A549 (cell line): ENCODE measurements around the gene SETBP1. TPM values are rescaled to one million over a fixed set of nuclear protein-coding genes. Genes with fewer than 3 reads are reported as not detected.

Source experiments
- ATAC-seq, 2 experiments: fragments of 200-7000 bp in 1 of 2; fragments of >200 bp in 1 of 2; cut with Nextera tagmentation in 1 of 2; cut with Tn5 transposase in 1 of 2; 3 replicates each; pipeline versions ENCODE4 v1.8.0 to v1.9.1; 2018 to 2020; ENCODE audit warnings: mild to moderate bottlenecking in 1 of 2, moderate library complexity in 1 of 2
- CTCF ChIA-PET: fragments of 300-600 bp; sonication (Branson Sonifier 250); formaldehyde crosslinking; extraction: SDS; loops from one replicate; lab custom pipeline; 2021; ENCODE audit warnings: antibody characterized with exemption, inconsistent platforms; lab: Yijun Ruan, JAX
- POLR2A ChIA-PET: fragments of 350-600 bp; formaldehyde crosslinking; extraction: SDS; loops from one replicate; lab custom pipeline; 2021; ENCODE audit warnings: antibody characterized with exemption, inconsistent platforms; lab: Yijun Ruan, JAX
- DNase-seq, 2 experiments: peaks; one replicate each; pipeline versions ENCODE4 v3.0.0 to v3.0.0-alpha.2; 2011 to 2016; ENCODE audit warnings: low read depth in 1 of 2, low spot score in 1 of 2
- FAIRE-seq: peaks from 2 replicates; lab custom pipeline; 2011; peaks lifted over from hg19 to GRCh38; lab: Jason Lieb, UNC
- H3K27ac ChIP-seq, 2 experiments: fragments of >200 bp; sonication (Bioruptor Twin); formaldehyde crosslinking; 3 replicates each; pipeline ENCODE4 v1.5.1; 2016 to 2017
- H3K4me1 ChIP-seq: fragments of >200 bp; sonication (Bioruptor Twin); formaldehyde crosslinking; 3 replicates; pipeline ENCODE4 v1.6.1; 2016
- H3K4me2 ChIP-seq: fragments of >200 bp; sonication (Bioruptor Twin); formaldehyde crosslinking; 3 replicates; pipeline ENCODE4 v1.6.1; 2016
- H3K4me3 ChIP-seq: fragments of >200 bp; sonication (Bioruptor Twin); formaldehyde crosslinking; 3 replicates; pipeline ENCODE4 v1.5.1; 2016
- H3K9me3 ChIP-seq: fragments of >200 bp; sonication (Bioruptor Twin); formaldehyde crosslinking; 3 replicates; pipeline ENCODE4 v1.6.1; 2016
- BHLHE40 ChIP-seq: IDR thresholded peaks from 2 replicates; pipeline ENCODE4 v1.6.1; 2012; ENCODE audit warnings: low read depth, low read length, inconsistent platforms
- CBX8 ChIP-seq: fragments of 200-600 bp; sonication (generic); IDR thresholded peaks from 2 replicates; pipeline ENCODE4 v1.6.1; 2016
- CEBPB ChIP-seq, 2 experiments: fragments of >200 bp in 1 of 2; sonication (Bioruptor Twin) in 1 of 2; formaldehyde crosslinking in 1 of 2; IDR thresholded peaks; 2 replicates each; pipeline ENCODE4 v1.6.1; 2012 to 2016
- CHD4 ChIP-seq: fragments of 200-600 bp; sonication (generic); IDR thresholded peaks from 2 replicates; pipeline ENCODE4 v1.6.1; 2016; ENCODE audit warnings: antibody characterized with exemption, mild to moderate bottlenecking, borderline replicate concordance
- EHMT2 ChIP-seq: fragments of 200-600 bp; sonication (generic); IDR thresholded peaks from 2 replicates; pipeline ENCODE4 v1.6.1; 2016; ENCODE audit warnings: antibody characterized with exemption, low read depth, mild to moderate bottlenecking, moderate library complexity
- EP300 ChIP-seq, 2 experiments: fragments of >200 bp; sonication (Bioruptor Twin); formaldehyde crosslinking; IDR thresholded peaks; 2 replicates in 1 of 2; 3 replicates in 1 of 2; pipeline ENCODE4 v1.6.1; 2016 to 2017
- FOSB ChIP-seq: fragments of 250-450 bp; sonication (Bioruptor Pico); IDR thresholded peaks from 2 replicates; pipeline ENCODE4 v1.5.0; 2020; ENCODE audit warnings: mild to moderate bottlenecking, moderate library complexity
- FOXS1 ChIP-seq: fragments of 250-450 bp; sonication (Bioruptor Pico); IDR thresholded peaks from 2 replicates; pipeline ENCODE4 v1.5.0; 2020; ENCODE audit warnings: mild to moderate bottlenecking, moderate library complexity
- GATA3 ChIP-seq: IDR thresholded peaks from 2 replicates; pipeline ENCODE4 v1.6.1; 2012; ENCODE audit warnings: borderline replicate concordance
- HDAC2 ChIP-seq: fragments of 200-600 bp; sonication (generic); IDR thresholded peaks from 2 replicates; pipeline ENCODE4 v1.6.1; 2016
- HOXB5 ChIP-seq: fragments of 250-450 bp; sonication (Bioruptor Pico); IDR thresholded peaks from 2 replicates; pipeline ENCODE4 v1.5.0; 2020; ENCODE audit warnings: mild to moderate bottlenecking, moderate library complexity
- MAFK ChIP-seq: fragments of 450-650 bp; IDR thresholded peaks from 2 replicates; pipeline ENCODE4 v1.6.1; 2014; ENCODE audit not compliant: partially characterized antibody
- MAX ChIP-seq: IDR thresholded peaks from 2 replicates; pipeline ENCODE4 v1.6.1; 2012
- MYC ChIP-seq: IDR thresholded peaks from 2 replicates; pipeline ENCODE4 v1.6.1; 2012; ENCODE audit warnings: mild to moderate bottlenecking, inconsistent platforms, low read length, improper control_type of control experiment, borderline replicate concordance
- NFE2L2 ChIP-seq: fragments of 150-350 bp; conservative IDR thresholded peaks from 2 replicates; pipeline ENCODE4 v1.6.1; 2014; ENCODE audit warnings: low read length
- NPAS2 ChIP-seq: fragments of 250-450 bp; sonication (Bioruptor Pico); IDR thresholded peaks from 2 replicates; pipeline ENCODE4 v1.8.0; 2022; ENCODE audit warnings: mild to moderate bottlenecking, moderate library complexity, borderline replicate concordance
- PHF8 ChIP-seq: fragments of 200-600 bp; sonication (generic); IDR thresholded peaks from 2 replicates; pipeline ENCODE4 v1.6.1; 2016; ENCODE audit warnings: low read depth, mild to moderate bottlenecking, antibody characterized with exemption, moderate library complexity, borderline replicate concordance
- RARB ChIP-seq: fragments of 250-450 bp; sonication (Bioruptor Pico); IDR thresholded peaks from 2 replicates; pipeline ENCODE4 v1.8.0; 2021; ENCODE audit warnings: mild to moderate bottlenecking, moderate library complexity
- RNF2 ChIP-seq: fragments of 200-600 bp; sonication (generic); IDR thresholded peaks from 2 replicates; pipeline ENCODE4 v1.6.1; 2016; ENCODE audit warnings: low read depth, mild to moderate bottlenecking, antibody characterized with exemption, moderate library complexity, borderline replicate concordance
- SMC3 ChIP-seq: fragments of >200 bp; sonication (Bioruptor Twin); formaldehyde crosslinking; IDR thresholded peaks from 3 replicates; pipeline ENCODE4 v1.6.1; 2018; ENCODE audit warnings: inconsistent platforms
- TFCP2L1 ChIP-seq: fragments of 250-450 bp; sonication (Bioruptor Pico); IDR thresholded peaks from 2 replicates; pipeline ENCODE4 v1.5.0; 2021; ENCODE audit warnings: mild to moderate bottlenecking
- ZC3H11A ChIP-seq: fragments of 450-650 bp; IDR thresholded peaks from 2 replicates; pipeline ENCODE4 v1.6.1; 2014; ENCODE audit warnings: antibody characterized with exemption, mild to moderate bottlenecking
- ZSCAN20 ChIP-seq: fragments of 250-450 bp; sonication (Bioruptor Pico); IDR thresholded peaks from 2 replicates; pipeline ENCODE4 v1.8.0; 2022; ENCODE audit warnings: mild to moderate bottlenecking, moderate library complexity
- whole genome bisulfite sequencing: methylation state at CpG from one replicate; pipeline ENCODE4 v1.1.6; 2017; ENCODE audit errors: missing lambda C conversion rate; 5-methylcytosine and 5-hydroxymethylcytosine counted together
- polyA plus RNA-seq, 4 experiments: library from polyadenylated mRNA; depleted of rRNA in 3 of 4; stranded (reverse); fragments of >200 nt; fragmentation: RNase III in 1 of 4; extraction: RNeasy Plus Mini Kit Qiagen cat#74134 plus additional on column Dnase treatment in 1 of 4; gene quantifications; 2 replicates in 3 of 4; 3 replicates in 1 of 4; pipeline ENCODE4 v1.2.3, GENCODE V29; 2011 to 2017
- TF ChIP-seq, protein P1 (sequence below): IDR thresholded peaks from 2 replicates; pipeline ENCODE4 v1.6.1; 2012; ENCODE audit warnings: low read depth, borderline replicate concordance
- TF ChIP-seq, protein P2 (sequence below): IDR thresholded peaks from 2 replicates; pipeline ENCODE4 v1.6.1; 2012
- TF ChIP-seq, protein P3 (sequence below): fragments of 150-350 bp; IDR thresholded peaks from 2 replicates; pipeline ENCODE4 v1.6.1; 2014; ENCODE audit warnings: low read depth, mild to moderate bottlenecking, low read length
- TF ChIP-seq, protein P4 (sequence below): fragments of >200 bp; sonication (Bioruptor Twin); formaldehyde crosslinking; IDR thresholded peaks from 3 replicates; pipeline ENCODE4 v1.5.1; 2016

SETBP1 gene
- polyA plus RNA-seq, 2 of the 4 experiments (the other 2 are of a cell fraction) = 0.50 to 1.9 TPM

DNA sequence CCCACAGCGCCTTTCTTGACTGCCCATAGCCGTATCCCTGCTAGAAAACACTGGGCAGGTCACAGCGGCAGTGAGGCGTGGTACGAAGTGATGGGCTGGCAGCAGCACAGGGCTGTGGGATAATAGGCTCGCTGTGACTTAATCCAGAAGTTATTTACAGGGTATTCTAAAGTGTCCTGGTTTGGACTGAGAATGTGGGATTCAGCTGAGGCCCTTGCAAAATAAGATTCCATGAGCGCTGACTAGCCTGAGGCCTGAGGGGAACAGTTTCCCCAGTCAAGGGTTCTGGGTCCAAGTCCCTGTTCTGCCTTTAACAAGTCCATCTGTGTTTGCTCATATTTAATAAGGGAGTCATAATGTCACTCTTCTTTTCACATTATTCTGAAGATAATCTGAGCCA is 34.6 kb downstream of the SETBP1 start:
- Histone ChIP-seq H3K4me3 (no peak overlapping the region), H3K4me2 (no peak overlapping the region), H3K9me3 (no peaks in the 10 kb centered on the region), H3K27ac (no peak overlapping the region), H3K4me1 (no peaks in the 10 kb centered on the region)
- 85% methylated on average over 7 of the region's 7 CpGs for WGBS
- FAIRE-seq (no peak), DNase-seq (no peak), ATAC-seq (no peak)
- ChIA-PET POLR2A (no interaction called here), CTCF (no interaction called here)
- TF ChIP-seq BHLHE40 = no peak
- TF ChIP-seq RARB (CRISPR knock-in tag) = no peak
- no peak for TF ChIP-seq NPAS2 (CRISPR knock-in tag)
- no peak for TF ChIP-seq MAFK

DNA sequence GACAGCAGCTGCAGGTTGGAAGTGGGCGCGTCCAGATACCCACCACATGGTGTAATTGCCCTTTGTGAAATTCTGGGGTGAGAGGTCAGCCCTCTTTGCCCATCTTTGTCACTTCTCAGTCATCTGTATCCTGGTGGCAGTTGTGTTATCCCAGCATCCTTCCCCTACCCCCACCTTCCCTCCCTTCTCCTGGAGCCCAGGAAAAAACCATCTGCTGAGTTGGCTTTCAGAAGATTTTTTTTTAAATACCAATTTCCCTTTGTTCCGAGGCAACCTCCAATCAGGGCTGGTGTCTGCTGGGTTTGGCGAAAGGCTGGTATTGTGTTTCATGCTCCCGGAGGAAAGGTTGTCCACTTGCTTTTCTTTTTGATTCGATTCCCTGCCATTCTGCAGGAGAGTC is 35.2 kb downstream of the SETBP1 start:
- Histone ChIP-seq H3K4me3 (no peak overlapping the region), H3K27ac (no peak overlapping the region), H3K4me2 (no peak overlapping the region), H3K9me3 (no peaks in the 10 kb centered on the region), H3K4me1 (no peaks in the 10 kb centered on the region)
- ATAC-seq = no peak
- POLR2A ChIA-PET = no interaction called here
- FAIRE-seq = no peak
- no peak for DNase-seq
- CTCF ChIA-PET = no interaction called here
- 87% methylated on average over 6 of the region's 6 CpGs for WGBS
- TF ChIP-seq CEBPB (IDR thresholded peaks at IDR 0.05) (no peak), MAFK (no peak), FOXS1 (CRISPR knock-in tag) (no peak), CBX8 (no peak), EHMT2 (no peak)
- TF ChIP-seq, protein P1, sequence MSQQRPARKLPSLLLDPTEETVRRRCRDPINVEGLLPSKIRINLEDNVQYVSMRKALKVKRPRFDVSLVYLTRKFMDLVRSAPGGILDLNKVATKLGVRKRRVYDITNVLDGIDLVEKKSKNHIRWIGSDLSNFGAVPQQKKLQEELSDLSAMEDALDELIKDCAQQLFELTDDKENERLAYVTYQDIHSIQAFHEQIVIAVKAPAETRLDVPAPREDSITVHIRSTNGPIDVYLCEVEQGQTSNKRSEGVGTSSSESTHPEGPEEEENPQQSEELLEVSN = no peak

GRCh38 chr18:44716697-44717163 is 36.0 kb downstream of the SETBP1 start:
- no peak overlapping the region for H3K4me3 ChIP-seq
- H3K27ac ChIP-seq = no peak overlapping the region
- DNase-seq (no peak), FAIRE-seq (no peak), ATAC-seq (no peak)
- POLR2A ChIA-PET = no interaction called here
- WGBS = 74% methylated on average over 5 of the region's 5 CpGs
- TF ChIP-seq SMC3 (no peak), ZC3H11A (no peak), PHF8 (no peak), NFE2L2 (no peak), MAX (no peak), ZSCAN20 (no peak), MYC (no peak), GATA3 (no peak), MAFK (no peak)
- TF ChIP-seq, protein P2, sequence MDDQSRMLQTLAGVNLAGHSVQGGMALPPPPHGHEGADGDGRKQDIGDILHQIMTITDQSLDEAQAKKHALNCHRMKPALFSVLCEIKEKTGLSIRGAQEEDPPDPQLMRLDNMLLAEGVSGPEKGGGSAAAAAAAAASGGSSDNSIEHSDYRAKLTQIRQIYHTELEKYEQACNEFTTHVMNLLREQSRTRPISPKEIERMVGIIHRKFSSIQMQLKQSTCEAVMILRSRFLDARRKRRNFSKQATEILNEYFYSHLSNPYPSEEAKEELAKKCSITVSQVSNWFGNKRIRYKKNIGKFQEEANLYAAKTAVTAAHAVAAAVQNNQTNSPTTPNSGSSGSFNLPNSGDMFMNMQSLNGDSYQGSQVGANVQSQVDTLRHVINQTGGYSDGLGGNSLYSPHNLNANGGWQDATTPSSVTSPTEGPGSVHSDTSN = no peak
- H3K4me2 ChIP-seq = no peak overlapping the region
- H3K4me1 ChIP-seq = no peaks in the 10 kb centered on the region
- no peaks in the 10 kb centered on the region for H3K9me3 ChIP-seq
- CTCF ChIA-PET = no interaction called here

GRCh38 chr18:44719519-44720060 is 38.9 kb downstream of the SETBP1 start:
- Histone ChIP-seq H3K4me2 (no peak overlapping the region), H3K4me1 (no peaks in the 10 kb centered on the region), H3K9me3 (no peaks in the 10 kb centered on the region), H3K4me3 (no peak overlapping the region), H3K27ac (no peak overlapping the region)
- DNase-seq = no peak
- no peak for FAIRE-seq
- no peak for ATAC-seq
- 92% methylated on average over 3 of the region's 3 CpGs for WGBS
- CTCF ChIA-PET = no interaction called here
- POLR2A ChIA-PET = no interaction called here
- no peak for TF ChIP-seq EHMT2
- no peak for TF ChIP-seq EP300 (IDR thresholded peaks at IDR 0.05)
- TF ChIP-seq HDAC2 = no peak
- TF ChIP-seq, protein P3, sequence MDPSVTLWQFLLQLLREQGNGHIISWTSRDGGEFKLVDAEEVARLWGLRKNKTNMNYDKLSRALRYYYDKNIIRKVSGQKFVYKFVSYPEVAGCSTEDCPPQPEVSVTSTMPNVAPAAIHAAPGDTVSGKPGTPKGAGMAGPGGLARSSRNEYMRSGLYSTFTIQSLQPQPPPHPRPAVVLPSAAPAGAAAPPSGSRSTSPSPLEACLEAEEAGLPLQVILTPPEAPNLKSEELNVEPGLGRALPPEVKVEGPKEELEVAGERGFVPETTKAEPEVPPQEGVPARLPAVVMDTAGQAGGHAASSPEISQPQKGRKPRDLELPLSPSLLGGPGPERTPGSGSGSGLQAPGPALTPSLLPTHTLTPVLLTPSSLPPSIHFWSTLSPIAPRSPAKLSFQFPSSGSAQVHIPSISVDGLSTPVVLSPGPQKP = no peak
- TF ChIP-seq RNF2 = no peak
- TF ChIP-seq FOSB (CRISPR knock-in tag) = no peak
- no peak for TF ChIP-seq HOXB5 (CRISPR knock-in tag)
- no peak for TF ChIP-seq CHD4
- TF ChIP-seq BHLHE40 = no peak
- no peak for TF ChIP-seq MAX
- TF ChIP-seq, protein P4, sequence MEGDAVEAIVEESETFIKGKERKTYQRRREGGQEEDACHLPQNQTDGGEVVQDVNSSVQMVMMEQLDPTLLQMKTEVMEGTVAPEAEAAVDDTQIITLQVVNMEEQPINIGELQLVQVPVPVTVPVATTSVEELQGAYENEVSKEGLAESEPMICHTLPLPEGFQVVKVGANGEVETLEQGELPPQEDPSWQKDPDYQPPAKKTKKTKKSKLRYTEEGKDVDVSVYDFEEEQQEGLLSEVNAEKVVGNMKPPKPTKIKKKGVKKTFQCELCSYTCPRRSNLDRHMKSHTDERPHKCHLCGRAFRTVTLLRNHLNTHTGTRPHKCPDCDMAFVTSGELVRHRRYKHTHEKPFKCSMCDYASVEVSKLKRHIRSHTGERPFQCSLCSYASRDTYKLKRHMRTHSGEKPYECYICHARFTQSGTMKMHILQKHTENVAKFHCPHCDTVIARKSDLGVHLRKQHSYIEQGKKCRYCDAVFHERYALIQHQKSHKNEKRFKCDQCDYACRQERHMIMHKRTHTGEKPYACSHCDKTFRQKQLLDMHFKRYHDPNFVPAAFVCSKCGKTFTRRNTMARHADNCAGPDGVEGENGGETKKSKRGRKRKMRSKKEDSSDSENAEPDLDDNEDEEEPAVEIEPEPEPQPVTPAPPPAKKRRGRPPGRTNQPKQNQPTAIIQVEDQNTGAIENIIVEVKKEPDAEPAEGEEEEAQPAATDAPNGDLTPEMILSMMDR = no peak
- no peak for TF ChIP-seq TFCP2L1 (CRISPR knock-in tag)
- TF ChIP-seq CBX8 = no peak
